Liver (tissue), 9 donors: ENCODE results near the gene PCDHGC4. TPM values are rescaled to one million over a fixed set of nuclear protein-coding genes. Genes with fewer than 3 reads are reported as not detected.

Source experiments
- DNase-seq: peaks from one replicate; pipeline ENCODE4 v3.0.0-alpha.2; 2017; ENCODE audit warnings: low spot score
- H3K27ac ChIP-seq, 2 donors: one replicate each; pipeline ENCODE4 v1.7.0; 2013; ENCODE audit warnings: inconsistent platforms in 2 of 2, low read length in 2 of 2, control low read depth in 1 of 2, low read depth in 1 of 2, mild to moderate bottlenecking in 1 of 2
- H3K27me3 ChIP-seq, 4 donors: one replicate each; pipeline versions ENCODE4 v1.6.1 to v1.7.0; 2013; ENCODE audit warnings: low read length in 3 of 4, inconsistent platforms in 1 of 4, mild to moderate bottlenecking in 1 of 4, moderate library complexity in 1 of 4; ENCODE audit not compliant: control insufficient read depth in 4 of 4, insufficient read depth in 4 of 4
- H3K36me3 ChIP-seq, 4 donors: one replicate each; pipeline versions ENCODE4 v1.6.1 to v1.7.0; 2013; ENCODE audit warnings: low read length in 3 of 4, mild to moderate bottlenecking in 3 of 4, low read depth in 1 of 4, moderate library complexity in 1 of 4; ENCODE audit not compliant: control insufficient read depth in 4 of 4, insufficient read depth in 3 of 4
- H3K4me1 ChIP-seq, 4 donors: one replicate each; pipeline versions ENCODE4 v1.6.1 to v1.7.0; 2013; ENCODE audit warnings: low read length in 3 of 4, mild to moderate bottlenecking in 3 of 4, moderate library complexity in 1 of 4; ENCODE audit not compliant: control insufficient read depth in 4 of 4, insufficient read depth in 4 of 4
- H3K4me3 ChIP-seq, 3 donors: one replicate each; pipeline versions ENCODE4 v1.6.1 to v1.7.0; 2013; ENCODE audit warnings: low read length in 3 of 3, control low read depth in 1 of 3, low read depth in 1 of 3, mild to moderate bottlenecking in 1 of 3
- H3K9ac ChIP-seq, 2 donors: one replicate each; pipeline ENCODE4 v1.7.0; 2013; ENCODE audit warnings: low read length in 2 of 2, mild to moderate bottlenecking in 2 of 2, moderate library complexity in 2 of 2, control low read depth in 1 of 2, low read depth in 1 of 2
- H3K9me3 ChIP-seq, 4 donors: one replicate each; pipeline versions ENCODE4 v1.6.1 to v1.7.0; 2013; ENCODE audit warnings: low read length in 3 of 4; ENCODE audit not compliant: control insufficient read depth in 4 of 4
- EGR1 ChIP-seq, 2 donors: IDR thresholded peaks; 2 replicates each; pipeline ENCODE4 v1.6.1; 2016 to 2018; ENCODE audit warnings: antibody characterized with exemption in 2 of 2, low read depth in 2 of 2
- FOXA1 ChIP-seq: IDR thresholded peaks from 2 replicates; pipeline ENCODE4 v1.6.1; 2016; ENCODE audit warnings: antibody characterized with exemption
- FOXA2 ChIP-seq: IDR thresholded peaks from 2 replicates; pipeline ENCODE4 v1.6.1; 2016; ENCODE audit warnings: antibody characterized with exemption
- GABPA ChIP-seq, 2 donors: IDR thresholded peaks in 1 of 2; conservative IDR thresholded peaks in 1 of 2; 2 replicates each; pipeline ENCODE4 v1.6.1; 2016; ENCODE audit warnings: antibody characterized with exemption in 2 of 2, mild to moderate bottlenecking in 1 of 2, moderate library complexity in 1 of 2
- HNF4A ChIP-seq, 2 donors: conservative IDR thresholded peaks; 2 replicates each; pipeline ENCODE4 v1.6.1; 2016; ENCODE audit warnings: antibody characterized with exemption in 2 of 2, mild to moderate bottlenecking in 2 of 2
- HNF4G ChIP-seq: IDR thresholded peaks from 2 replicates; pipeline ENCODE4 v1.6.1; 2016; ENCODE audit warnings: antibody characterized with exemption
- JUND ChIP-seq, 2 donors: IDR thresholded peaks; 2 replicates each; pipeline ENCODE4 v1.6.1; 2016; ENCODE audit warnings: antibody characterized with exemption in 2 of 2
- NR2F2 ChIP-seq: IDR thresholded peaks from 2 replicates; pipeline ENCODE4 v1.6.1; 2016; ENCODE audit warnings: antibody characterized with exemption
- RAD21 ChIP-seq, 2 donors: IDR thresholded peaks; 2 replicates each; pipeline ENCODE4 v1.6.1; 2016; ENCODE audit warnings: antibody characterized with exemption in 2 of 2, mild to moderate bottlenecking in 2 of 2
- RXRA ChIP-seq, 2 donors: IDR thresholded peaks; 2 replicates each; pipeline ENCODE4 v1.6.1; 2017 to 2018; ENCODE audit warnings: antibody characterized with exemption in 2 of 2, mild to moderate bottlenecking in 1 of 2
- SP1 ChIP-seq: IDR thresholded peaks from 2 replicates; pipeline ENCODE4 v1.6.1; 2018; ENCODE audit warnings: antibody characterized with exemption, mild to moderate bottlenecking
- TAF1 ChIP-seq: conservative IDR thresholded peaks from 2 replicates; pipeline ENCODE4 v1.6.1; 2016; ENCODE audit warnings: antibody characterized with exemption, mild to moderate bottlenecking
- YY1 ChIP-seq: IDR thresholded peaks from 2 replicates; pipeline ENCODE4 v1.6.1; 2016; ENCODE audit warnings: antibody characterized with exemption, mild to moderate bottlenecking
- WGBS: extraction: QIAGEN DNeasy Blood & Tissue Kit; methylation state at CpG from one replicate; pipeline ENCODE4 v1.1.7; 2013; 5-methylcytosine and 5-hydroxymethylcytosine counted together
- polyA plus RNA-seq, 2 donors: library from polyadenylated mRNA; stranded (reverse) in 1 of 2; unstranded in 1 of 2; fragments of 200-250 nt in 1 of 2; fragments of >200 nt in 1 of 2; fragmentation: Nextera tagmentation in 1 of 2; extraction: Ambion mirVana in 1 of 2; gene quantifications; one replicate each; pipeline versions ENCODE4 v1.2.1 to v1.2.3, GENCODE V29; 2013 to 2015
- total RNA-seq, 2 donors: library from RNA; depleted of rRNA; stranded (reverse); fragments of >200 nt; gene quantifications; one replicate each; pipeline ENCODE4 v1.2.3, GENCODE V29; 2014
- TF ChIP-seq, protein P1 (sequence below): fragments of 150-350 bp; IDR thresholded peaks from 2 replicates; pipeline ENCODE4 v1.5.1; 2017; ENCODE audit warnings: improper control_type of control experiment, low read depth, low read length; ENCODE audit not compliant: missing input control
- TF ChIP-seq, protein P2 (sequence below): IDR thresholded peaks from 2 replicates; pipeline ENCODE4 v1.6.1; 2016; ENCODE audit warnings: antibody characterized with exemption
- TF ChIP-seq, protein P3 (sequence below): IDR thresholded peaks from 2 replicates; pipeline ENCODE4 v1.6.1; 2016; ENCODE audit warnings: antibody characterized with exemption
- TF ChIP-seq, protein P4 (sequence below): IDR thresholded peaks from 2 replicates; pipeline ENCODE4 v1.6.1; 2016; ENCODE audit warnings: antibody characterized with exemption, mild to moderate bottlenecking
- TF ChIP-seq, protein P5 (sequence below): IDR thresholded peaks from 2 replicates; pipeline ENCODE4 v1.6.1; 2016; ENCODE audit warnings: antibody characterized with exemption
- donor health status: healthy.
- donor health status: healthy.
- donor health status: healthy.
- donor health status: healthy.
- donor health status: healthy.

The PCDHGC4 gene
- total and polyA plus RNA-seq, 4 donors, result 0.33 to 1.4 TPM; not detected in 2

DNA sequence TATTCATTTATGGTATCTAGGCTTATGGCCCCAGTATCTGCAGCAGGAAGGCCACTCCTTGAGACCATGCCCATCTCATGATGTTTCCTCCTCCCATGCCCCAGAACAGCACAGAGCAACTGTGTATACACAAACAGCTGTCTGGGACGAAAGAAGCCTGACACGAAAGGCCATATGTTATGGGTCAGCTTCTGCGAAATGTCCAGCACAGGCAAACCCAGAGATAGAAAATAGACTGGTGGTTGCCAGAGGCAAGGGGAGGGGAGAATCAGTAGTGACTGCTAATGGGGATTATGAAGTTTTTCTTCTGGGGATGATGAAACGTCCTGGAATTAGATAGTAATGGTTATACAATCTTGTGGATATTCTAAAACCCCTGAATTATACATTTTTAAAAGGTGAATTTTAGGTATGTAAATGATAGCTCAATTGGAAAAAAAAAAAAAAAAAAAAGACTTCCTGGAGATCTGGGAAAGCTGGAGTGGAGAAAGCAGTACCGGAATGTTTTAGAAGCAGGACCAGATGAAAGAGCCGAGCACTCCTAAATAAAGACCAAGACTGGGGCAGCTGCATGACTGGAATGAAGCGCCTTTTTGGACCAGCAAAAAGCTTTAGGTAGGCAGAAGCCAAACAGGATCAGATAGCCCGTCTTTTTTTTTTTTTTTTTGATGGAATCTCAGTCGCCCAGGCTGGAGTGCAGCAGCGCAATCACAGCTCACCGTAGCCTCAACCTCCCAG is 33.2 kb downstream of the PCDHGC4 start:
- Histone ChIP-seq H3K27me3 (no peaks in the 10 kb centered on the region), H3K4me1 (peaks cover 3 to 13% (median 6%) of the 10 kb centered on the region in 4 donors), H3K36me3 (peaks cover 17 to 58% (median 51%) of the 10 kb centered on the region in 4 donors), H3K9ac (no peak overlapping the region), H3K27ac (peak overlapping the region; percentile 4 to 20), H3K9me3 (no peaks in the 10 kb centered on the region), H3K4me3 (no peak overlapping the region)
- WGBS, result 85% methylated on average over 11 of the region's 11 CpGs
- no peak for DNase-seq
- TF ChIP-seq, protein P1, sequence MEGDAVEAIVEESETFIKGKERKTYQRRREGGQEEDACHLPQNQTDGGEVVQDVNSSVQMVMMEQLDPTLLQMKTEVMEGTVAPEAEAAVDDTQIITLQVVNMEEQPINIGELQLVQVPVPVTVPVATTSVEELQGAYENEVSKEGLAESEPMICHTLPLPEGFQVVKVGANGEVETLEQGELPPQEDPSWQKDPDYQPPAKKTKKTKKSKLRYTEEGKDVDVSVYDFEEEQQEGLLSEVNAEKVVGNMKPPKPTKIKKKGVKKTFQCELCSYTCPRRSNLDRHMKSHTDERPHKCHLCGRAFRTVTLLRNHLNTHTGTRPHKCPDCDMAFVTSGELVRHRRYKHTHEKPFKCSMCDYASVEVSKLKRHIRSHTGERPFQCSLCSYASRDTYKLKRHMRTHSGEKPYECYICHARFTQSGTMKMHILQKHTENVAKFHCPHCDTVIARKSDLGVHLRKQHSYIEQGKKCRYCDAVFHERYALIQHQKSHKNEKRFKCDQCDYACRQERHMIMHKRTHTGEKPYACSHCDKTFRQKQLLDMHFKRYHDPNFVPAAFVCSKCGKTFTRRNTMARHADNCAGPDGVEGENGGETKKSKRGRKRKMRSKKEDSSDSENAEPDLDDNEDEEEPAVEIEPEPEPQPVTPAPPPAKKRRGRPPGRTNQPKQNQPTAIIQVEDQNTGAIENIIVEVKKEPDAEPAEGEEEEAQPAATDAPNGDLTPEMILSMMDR, result no peak
- TF ChIP-seq YY1, result no peak
- no peak for TF ChIP-seq FOXA1
- TF ChIP-seq NR2F2, result peak; percentile 95
- peak in 1 of 2 donors; percentile 32 for TF ChIP-seq RXRA (IDR thresholded peaks at IDR 0.05)
- TF ChIP-seq SP1, result peak; percentile 37
- TF ChIP-seq, protein P2, sequence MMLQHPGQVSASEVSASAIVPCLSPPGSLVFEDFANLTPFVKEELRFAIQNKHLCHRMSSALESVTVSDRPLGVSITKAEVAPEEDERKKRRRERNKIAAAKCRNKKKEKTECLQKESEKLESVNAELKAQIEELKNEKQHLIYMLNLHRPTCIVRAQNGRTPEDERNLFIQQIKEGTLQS, result no peak

DNA sequence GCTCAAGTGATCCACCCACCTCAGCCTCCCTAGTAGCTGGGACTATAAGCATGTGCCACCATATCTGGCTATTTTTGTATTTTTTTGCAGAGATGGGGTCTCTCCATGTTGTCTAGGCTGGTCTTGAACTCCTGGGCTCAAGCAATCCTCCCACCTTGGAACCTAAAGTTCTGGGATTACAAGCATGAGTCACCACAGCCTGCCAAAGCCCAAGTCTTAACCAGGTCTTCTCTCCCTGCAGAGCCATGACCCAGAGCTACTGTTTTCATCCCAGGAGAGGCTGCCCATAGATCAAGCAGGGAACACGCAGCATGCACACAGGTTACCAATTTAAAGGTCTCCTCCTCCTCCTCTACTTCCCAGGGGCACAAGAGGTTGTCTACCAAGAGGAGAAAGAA is 33.8 kb downstream of the PCDHGC4 start:
- Histone ChIP-seq H3K4me3 (no peak overlapping the region), H3K9ac (no peak overlapping the region), H3K4me1 (peaks cover 0 to 7% (median 2%) of the 10 kb centered on the region in 4 donors), H3K9me3 (no peaks in the 10 kb centered on the region), H3K36me3 (peaks cover 17 to 63% (median 55%) of the 10 kb centered on the region in 4 donors), H3K27ac (no peak overlapping the region), H3K27me3 (no peaks in the 10 kb centered on the region)
- TF ChIP-seq EGR1 (IDR thresholded peaks at IDR 0.05; ENCODE audit: low read depth in 2 of 2), result no peak
- no peak for TF ChIP-seq TAF1
- TF ChIP-seq SP1, result no peak
- no peak for TF ChIP-seq FOXA1
- TF ChIP-seq, protein P3, sequence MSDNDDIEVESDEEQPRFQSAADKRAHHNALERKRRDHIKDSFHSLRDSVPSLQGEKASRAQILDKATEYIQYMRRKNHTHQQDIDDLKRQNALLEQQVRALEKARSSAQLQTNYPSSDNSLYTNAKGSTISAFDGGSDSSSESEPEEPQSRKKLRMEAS, result no peak
- no peak for TF ChIP-seq YY1
- no peak for TF ChIP-seq JUND (IDR thresholded peaks at IDR 0.05)
- TF ChIP-seq, protein P4, sequence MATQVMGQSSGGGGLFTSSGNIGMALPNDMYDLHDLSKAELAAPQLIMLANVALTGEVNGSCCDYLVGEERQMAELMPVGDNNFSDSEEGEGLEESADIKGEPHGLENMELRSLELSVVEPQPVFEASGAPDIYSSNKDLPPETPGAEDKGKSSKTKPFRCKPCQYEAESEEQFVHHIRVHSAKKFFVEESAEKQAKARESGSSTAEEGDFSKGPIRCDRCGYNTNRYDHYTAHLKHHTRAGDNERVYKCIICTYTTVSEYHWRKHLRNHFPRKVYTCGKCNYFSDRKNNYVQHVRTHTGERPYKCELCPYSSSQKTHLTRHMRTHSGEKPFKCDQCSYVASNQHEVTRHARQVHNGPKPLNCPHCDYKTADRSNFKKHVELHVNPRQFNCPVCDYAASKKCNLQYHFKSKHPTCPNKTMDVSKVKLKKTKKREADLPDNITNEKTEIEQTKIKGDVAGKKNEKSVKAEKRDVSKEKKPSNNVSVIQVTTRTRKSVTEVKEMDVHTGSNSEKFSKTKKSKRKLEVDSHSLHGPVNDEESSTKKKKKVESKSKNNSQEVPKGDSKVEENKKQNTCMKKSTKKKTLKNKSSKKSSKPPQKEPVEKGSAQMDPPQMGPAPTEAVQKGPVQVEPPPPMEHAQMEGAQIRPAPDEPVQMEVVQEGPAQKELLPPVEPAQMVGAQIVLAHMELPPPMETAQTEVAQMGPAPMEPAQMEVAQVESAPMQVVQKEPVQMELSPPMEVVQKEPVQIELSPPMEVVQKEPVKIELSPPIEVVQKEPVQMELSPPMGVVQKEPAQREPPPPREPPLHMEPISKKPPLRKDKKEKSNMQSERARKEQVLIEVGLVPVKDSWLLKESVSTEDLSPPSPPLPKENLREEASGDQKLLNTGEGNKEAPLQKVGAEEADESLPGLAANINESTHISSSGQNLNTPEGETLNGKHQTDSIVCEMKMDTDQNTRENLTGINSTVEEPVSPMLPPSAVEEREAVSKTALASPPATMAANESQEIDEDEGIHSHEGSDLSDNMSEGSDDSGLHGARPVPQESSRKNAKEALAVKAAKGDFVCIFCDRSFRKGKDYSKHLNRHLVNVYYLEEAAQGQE, result no peak
- no peak for TF ChIP-seq FOXA2
- TF ChIP-seq GABPA (IDR thresholded peaks at IDR 0.05 in 1 of 2, conservative IDR thresholded peaks at IDR 0.05 in 1 of 2), result no peak
- TF ChIP-seq, protein P5, sequence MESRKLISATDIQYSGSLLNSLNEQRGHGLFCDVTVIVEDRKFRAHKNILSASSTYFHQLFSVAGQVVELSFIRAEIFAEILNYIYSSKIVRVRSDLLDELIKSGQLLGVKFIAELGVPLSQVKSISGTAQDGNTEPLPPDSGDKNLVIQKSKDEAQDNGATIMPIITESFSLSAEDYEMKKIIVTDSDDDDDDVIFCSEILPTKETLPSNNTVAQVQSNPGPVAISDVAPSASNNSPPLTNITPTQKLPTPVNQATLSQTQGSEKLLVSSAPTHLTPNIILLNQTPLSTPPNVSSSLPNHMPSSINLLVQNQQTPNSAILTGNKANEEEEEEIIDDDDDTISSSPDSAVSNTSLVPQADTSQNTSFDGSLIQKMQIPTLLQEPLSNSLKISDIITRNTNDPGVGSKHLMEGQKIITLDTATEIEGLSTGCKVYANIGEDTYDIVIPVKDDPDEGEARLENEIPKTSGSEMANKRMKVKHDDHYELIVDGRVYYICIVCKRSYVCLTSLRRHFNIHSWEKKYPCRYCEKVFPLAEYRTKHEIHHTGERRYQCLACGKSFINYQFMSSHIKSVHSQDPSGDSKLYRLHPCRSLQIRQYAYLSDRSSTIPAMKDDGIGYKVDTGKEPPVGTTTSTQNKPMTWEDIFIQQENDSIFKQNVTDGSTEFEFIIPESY, result no peak
- TF ChIP-seq, protein P1, result no peak
- no peak for TF ChIP-seq HNF4G
- no peak for TF ChIP-seq RXRA (IDR thresholded peaks at IDR 0.05)
- TF ChIP-seq, protein P2, result no peak
- no peak for TF ChIP-seq RAD21 (IDR thresholded peaks at IDR 0.05)
- TF ChIP-seq HNF4A (conservative IDR thresholded peaks at IDR 0.05), result no peak
- no peak for TF ChIP-seq NR2F2
- no peak for DNase-seq
- 100% methylated on average over 1 of the region's 1 CpG for WGBS
